ENCODE data around the gene PRTFDC1. TPM values are rescaled to one million over a fixed set of nuclear protein-coding genes. Genes with fewer than 3 reads are reported as not detected.

Gene PRTFDC1
- total and polyA plus RNA-seq, 2 donors (not counting 3 experiments of a cell fraction or from before 2014, with no cell fraction given): 22.0 to 27.0 TPM

DNA sequence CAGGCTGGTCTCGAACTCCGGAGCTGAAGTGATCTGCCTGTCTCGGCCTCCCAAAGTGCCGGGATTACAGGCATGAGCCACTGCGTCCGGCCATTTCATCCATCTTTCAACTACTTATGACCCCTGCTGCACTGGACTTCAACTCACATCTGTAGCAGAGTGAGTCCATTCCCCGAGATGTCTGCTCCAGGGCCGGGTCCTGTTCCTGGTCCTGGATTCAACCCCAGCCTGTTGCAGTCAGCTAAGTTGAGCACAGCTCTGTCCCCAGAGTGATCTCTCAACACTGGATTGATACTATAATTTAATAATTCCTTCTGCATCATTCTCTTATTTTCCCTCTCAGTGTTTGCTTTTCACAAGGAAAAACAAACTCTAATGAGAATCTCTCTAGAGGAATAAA lies 25.8 kb downstream of the PRTFDC1 start:
- no TSS peak for BruUV-seq (replicated peaks)
- CTCF ChIA-PET: no interaction called here
- TF ChIP-seq JUN (IDR thresholded peaks at IDR 0.05; ENCODE audit: borderline replicate concordance, insufficient read depth, insufficient read length, low read depth) (no peak), MYC (IDR thresholded peaks at IDR 0.05; ENCODE audit: low read depth, low read length) (no peak), POLR2AphosphoS5 (IDR thresholded peaks at IDR 0.05; ENCODE audit: insufficient read depth, low read depth, low read length) (no peak), EZH2 (IDR thresholded peaks at IDR 0.05; ENCODE audit: borderline replicate concordance, low read depth, low read length, severe bottlenecking) (no peak), GATA2 (IDR thresholded peaks at IDR 0.05; ENCODE audit: insufficient read depth, insufficient read length, low read depth, low read length) (no peak), FOS (IDR thresholded peaks at IDR 0.05; ENCODE audit: borderline replicate concordance, insufficient read depth, low read length) (no peak), POLR2A (IDR thresholded peaks at IDR 0.05; ENCODE audit: low read depth, low read length) (no peak)
- TF ChIP-seq, protein P1, sequence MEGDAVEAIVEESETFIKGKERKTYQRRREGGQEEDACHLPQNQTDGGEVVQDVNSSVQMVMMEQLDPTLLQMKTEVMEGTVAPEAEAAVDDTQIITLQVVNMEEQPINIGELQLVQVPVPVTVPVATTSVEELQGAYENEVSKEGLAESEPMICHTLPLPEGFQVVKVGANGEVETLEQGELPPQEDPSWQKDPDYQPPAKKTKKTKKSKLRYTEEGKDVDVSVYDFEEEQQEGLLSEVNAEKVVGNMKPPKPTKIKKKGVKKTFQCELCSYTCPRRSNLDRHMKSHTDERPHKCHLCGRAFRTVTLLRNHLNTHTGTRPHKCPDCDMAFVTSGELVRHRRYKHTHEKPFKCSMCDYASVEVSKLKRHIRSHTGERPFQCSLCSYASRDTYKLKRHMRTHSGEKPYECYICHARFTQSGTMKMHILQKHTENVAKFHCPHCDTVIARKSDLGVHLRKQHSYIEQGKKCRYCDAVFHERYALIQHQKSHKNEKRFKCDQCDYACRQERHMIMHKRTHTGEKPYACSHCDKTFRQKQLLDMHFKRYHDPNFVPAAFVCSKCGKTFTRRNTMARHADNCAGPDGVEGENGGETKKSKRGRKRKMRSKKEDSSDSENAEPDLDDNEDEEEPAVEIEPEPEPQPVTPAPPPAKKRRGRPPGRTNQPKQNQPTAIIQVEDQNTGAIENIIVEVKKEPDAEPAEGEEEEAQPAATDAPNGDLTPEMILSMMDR (IDR thresholded peaks at IDR 0.05; ENCODE audit: extremely low read depth in 1 of 2, insufficient read depth in 1 of 2, low read depth in 1 of 2, low read length in 2 of 2): no peak
- TF ChIP-seq, protein P2, sequence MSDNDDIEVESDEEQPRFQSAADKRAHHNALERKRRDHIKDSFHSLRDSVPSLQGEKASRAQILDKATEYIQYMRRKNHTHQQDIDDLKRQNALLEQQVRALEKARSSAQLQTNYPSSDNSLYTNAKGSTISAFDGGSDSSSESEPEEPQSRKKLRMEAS (IDR thresholded peaks at IDR 0.05; ENCODE audit: insufficient read depth, insufficient read length): no peak

More for the DNA sequence above, 25.8 kb downstream of the PRTFDC1 start:
- Histone ChIP-seq H3K9me3 (replicated peaks; ENCODE audit: control insufficient read depth, insufficient read depth, low read length) (no peaks in the 10 kb centered on the region), H3K4me1 (ENCODE audit: control insufficient read depth, extremely low read depth, insufficient read depth, low read length) (peaks cover 5% of the 10 kb centered on the region), H3K27me3 (ENCODE audit: control insufficient read depth in 2 of 2, insufficient read depth in 2 of 2, low read length in 2 of 2) (no peaks in the 10 kb centered on the region), H3K4me2 (ENCODE audit: insufficient read depth, low read length) (no peak overlapping the region), H4K20me1 (replicated peaks; ENCODE audit: control insufficient read depth, extremely low read depth, insufficient read depth, low read length) (no peaks in the 10 kb centered on the region), H3K36me3 (ENCODE audit: control insufficient read depth in 2 of 2, extremely low read depth in 1 of 2, insufficient read depth in 2 of 2, low read length in 2 of 2) (no peaks in the 10 kb centered on the region), H3K4me3 (replicated peaks in 1 of 3; ENCODE audit: insufficient read depth in 1 of 3, low read depth in 1 of 3, low read length in 3 of 3) (no peak overlapping the region), H3K9me1 (replicated peaks; ENCODE audit: control insufficient read depth, extremely low read depth, insufficient read depth, low read length) (no peaks in the 10 kb centered on the region), H3K79me2 (ENCODE audit: control insufficient read depth, insufficient read depth, low read length) (no peaks in the 10 kb centered on the region), H2AFZ (ENCODE audit: low read depth, low read length) (no peak overlapping the region), H3K27ac (ENCODE audit: insufficient read depth, low read depth, low read length) (no peak overlapping the region), H3K9ac (replicated peaks; ENCODE audit: extremely low read depth, insufficient read depth, low read length) (no peak overlapping the region)
- FAIRE-seq (no peak), DNase-seq (ENCODE audit: low read depth, low spot score) (no peak)
- dilution Hi-C loops (cut with MboI; ENCODE audit: extremely low pct_ligation_motif_present, low sequenced_read_pairs) (no loop called here), intact Hi-C loops (cut with micrococcal nuclease) (no loop called here)
- POLR2A ChIA-PET: no interaction called here

All from endothelial cell of umbilical vein (primary cell).